Heart right ventricle (tissue), 16 donors: ENCODE data around the gene HK1. TPM values are rescaled to one million over a fixed set of nuclear protein-coding genes. Genes with fewer than 3 reads are reported as not detected.

Source experiments
- ATAC-seq, 8 donors: fragments of 200-7000 bp; cut with Tn5 transposase; one replicate each; pipeline ENCODE4 v1.9.1; 2020; ENCODE audit warnings: mild to moderate bottlenecking in 8 of 8, moderate library complexity in 8 of 8, moderate number of reproducible peaks in 1 of 8
- DNase-seq, 2 donors: peaks; one replicate each; pipeline ENCODE4 v3.0.0-alpha.2; 2020
- H3K27ac ChIP-seq, 10 donors: fragments of 200-600 bp; sonication (generic) in 2 of 10; one replicate each; pipeline versions ENCODE4 v1.5.0 to v1.8.0; 2020 to 2022; ENCODE audit warnings: mild to moderate bottlenecking in 3 of 10
- H3K27me3 ChIP-seq, 7 donors: fragments of 200-600 bp; one replicate each; pipeline ENCODE4 v1.8.0; 2021 to 2022; ENCODE audit warnings: mild to moderate bottlenecking in 2 of 7
- H3K36me3 ChIP-seq, 9 donors: fragments of 200-600 bp; sonication (generic) in 1 of 9; one replicate each; pipeline versions ENCODE4 v1.5.0 to v1.8.0; 2020 to 2022; ENCODE audit warnings: mild to moderate bottlenecking in 2 of 9
- H3K4me1 ChIP-seq, 9 donors: fragments of 200-600 bp; sonication (generic) in 1 of 9; one replicate each; pipeline versions ENCODE4 v1.5.0 to v1.8.0; 2020 to 2022; ENCODE audit warnings: mild to moderate bottlenecking in 4 of 9
- H3K4me3 ChIP-seq, 10 donors: fragments of 200-600 bp; sonication (generic) in 2 of 10; one replicate each; pipeline versions ENCODE4 v1.5.0 to v1.8.0; 2020 to 2022; ENCODE audit warnings: mild to moderate bottlenecking in 7 of 10, moderate library complexity in 2 of 10
- H3K9me3 ChIP-seq, 11 donors: fragments of 200-600 bp in 10 of 11; sonication (generic) in 2 of 11; one replicate each; pipeline versions ENCODE4 v1.5.0 to v1.8.0; 2013 to 2022; ENCODE audit warnings: mild to moderate bottlenecking in 2 of 11, control low read depth in 1 of 11, moderate library complexity in 1 of 11
- WGBS, 2 donors: extraction: QIAGEN DNeasy Blood & Tissue Kit; methylation state at CpG; one replicate each; pipeline ENCODE4 v1.1.7; 2013; ENCODE audit warnings: inconsistent platforms in 1 of 2; 5-methylcytosine and 5-hydroxymethylcytosine counted together
- intact Hi-C, 10 donors: fragments of 100-400 bp; cut with DNase I; formaldehyde crosslinking; loops; one replicate each; pipeline versions ENCODE4 v1.11.1 to v1.14.2; 2022
- polyA plus RNA-seq, 2 donors: library from polyadenylated mRNA; stranded (reverse); fragments of 200-250 nt; gene quantifications; one replicate each; pipeline ENCODE4 v1.2.3, GENCODE V29; 2013
- total RNA-seq, 10 donors: library from RNA; stranded (reverse); fragmentation: NEBNext Ultra II Directional in 3 of 10; extraction: Animal tissue kit (Norgen Biotek cat#: 25700) in 3 of 10; gene quantifications; one replicate each; pipeline versions ENCODE4 v1.2.1 to v1.2.4, GENCODE V29; 2021 to 2023
- TF ChIP-seq, protein P1 (sequence below), 9 donors: fragments of 200-600 bp; sonication (generic) in 2 of 9; IDR thresholded peaks; one replicate each; pipeline versions ENCODE4 v1.5.0 to v1.8.0; 2021 to 2022; ENCODE audit warnings: antibody characterized with exemption in 9 of 9, mild to moderate bottlenecking in 5 of 9, moderate library complexity in 1 of 9
- donor health status: Arrhythmogenic right ventricular cardiomyopathy.
- donor health status: ischemic (EF 13 %, LVEDD 7.1; RV severe dilation, severe dysfunction).
- donor health status: healthy with polysubstance abuse.
- donor health status: DM: no; HTN: yes; CAD: no.
- donor health status: DM: no; HTN: no; CAD: no.
- donor health status: ischemic (EF 25% LVEDD 6.9; RV normal size, moderate dysfunction).
- donor health status: ischemic (EF 25% LVEDD 5.7; RV mildly dilated, moderate dysfunction).
- donor health status: healthy.
- donor health status: DM: yes; HTN: yes; CAD: no.
- donor health status: Ischemic cardiomyopathy.
- donor health status: ischemic (EF 35%, LVEDD 5.7; RV mildly dilated, moderate dysfunction).
- donor health status: nonischemic (EF 11% LVEDD 7.7; RV severe dilation, severe dysfunction).
- donor health status: DM: yes; HTN: yes; CAD: no.
- donor health status: PGD.
- donor health status: ischemic (EF 29% LVEDD 5.4; RV normal size, mild dysfunction).
- donor health status: nonischemic (EF 23%, LVEDD 6.1; RV moderate dilation, normal function).

The HK1 gene
- total and polyA plus RNA-seq, 12 donors: 51.9 to 322 (median 233) TPM

DNA sequence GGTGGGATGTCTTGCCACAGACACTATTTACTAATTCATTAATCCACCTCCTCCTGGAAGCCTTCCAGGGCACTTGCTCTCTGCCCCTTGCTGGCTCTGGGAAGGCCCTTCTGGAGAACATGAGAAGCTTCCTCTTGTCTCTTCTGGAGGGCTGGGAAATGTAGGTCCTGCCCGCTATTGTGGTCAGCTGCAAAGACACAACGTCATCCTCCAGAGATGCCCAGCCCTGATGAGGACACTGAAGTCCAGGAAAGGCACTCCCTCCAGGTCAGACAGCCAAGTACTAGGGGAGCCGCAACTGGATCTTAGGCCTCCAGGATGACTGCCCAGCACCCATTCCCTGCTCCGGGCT lies 148.1 kb downstream of the HK1 start:
- H3K27me3 ChIP-seq: no peaks in the 10 kb centered on the region
- no peak overlapping the region for H3K27ac ChIP-seq
- intact Hi-C loops: loop anchor here in 7 of 10 donors (2.0 to 10.0 kb wide), 5 partner anchors 81 to 216 kb away; partner anchors contain the start of gene FAM241B (in 1 of the 7)
- TF ChIP-seq, protein P1, sequence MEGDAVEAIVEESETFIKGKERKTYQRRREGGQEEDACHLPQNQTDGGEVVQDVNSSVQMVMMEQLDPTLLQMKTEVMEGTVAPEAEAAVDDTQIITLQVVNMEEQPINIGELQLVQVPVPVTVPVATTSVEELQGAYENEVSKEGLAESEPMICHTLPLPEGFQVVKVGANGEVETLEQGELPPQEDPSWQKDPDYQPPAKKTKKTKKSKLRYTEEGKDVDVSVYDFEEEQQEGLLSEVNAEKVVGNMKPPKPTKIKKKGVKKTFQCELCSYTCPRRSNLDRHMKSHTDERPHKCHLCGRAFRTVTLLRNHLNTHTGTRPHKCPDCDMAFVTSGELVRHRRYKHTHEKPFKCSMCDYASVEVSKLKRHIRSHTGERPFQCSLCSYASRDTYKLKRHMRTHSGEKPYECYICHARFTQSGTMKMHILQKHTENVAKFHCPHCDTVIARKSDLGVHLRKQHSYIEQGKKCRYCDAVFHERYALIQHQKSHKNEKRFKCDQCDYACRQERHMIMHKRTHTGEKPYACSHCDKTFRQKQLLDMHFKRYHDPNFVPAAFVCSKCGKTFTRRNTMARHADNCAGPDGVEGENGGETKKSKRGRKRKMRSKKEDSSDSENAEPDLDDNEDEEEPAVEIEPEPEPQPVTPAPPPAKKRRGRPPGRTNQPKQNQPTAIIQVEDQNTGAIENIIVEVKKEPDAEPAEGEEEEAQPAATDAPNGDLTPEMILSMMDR (IDR thresholded peaks at IDR 0.05): no peak
- no peak overlapping the region for H3K4me3 ChIP-seq
- H3K4me1 ChIP-seq: peaks cover 0 to 18% (median 6%) of the 10 kb centered on the region in 9 donors
- ATAC-seq (no peak), DNase-seq (no peak)
- 79 to 88% methylated on average over 4 of the region's 4 CpGs for WGBS, 2 donors
- H3K9me3 ChIP-seq: no peaks in the 10 kb centered on the region
- H3K36me3 ChIP-seq: no peaks in the 10 kb centered on the region

DNA sequence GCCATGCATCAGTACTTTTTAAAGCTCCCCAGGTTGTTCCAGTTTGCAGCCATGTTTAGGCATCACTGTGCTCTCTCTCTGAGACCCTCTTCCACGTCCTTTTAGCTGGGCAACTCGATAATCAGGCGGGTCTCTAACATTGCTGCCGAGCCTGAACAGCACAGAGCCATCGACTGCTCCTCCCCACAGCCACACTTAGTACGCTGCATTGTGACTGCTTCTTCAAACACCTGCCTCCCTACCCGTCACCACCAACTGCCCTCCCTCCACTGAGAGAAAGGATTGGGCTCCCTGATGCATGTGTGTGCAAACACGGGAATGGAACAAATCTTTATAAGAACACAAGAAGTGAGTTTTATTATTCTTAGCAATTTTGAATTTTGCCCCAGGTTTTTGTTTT lies 149.9 kb downstream of the HK1 start:
- 80 to 85% methylated on average over 8 of the region's 8 CpGs for WGBS, 2 donors
- H3K9me3 ChIP-seq: no peaks in the 10 kb centered on the region
- peaks cover 0 to 13% (median 0%) of the 10 kb centered on the region in 9 donors for H3K4me1 ChIP-seq
- intact Hi-C loops: loop anchor here in 8 of 10 donors (2.0 to 10.0 kb wide), 5 partner anchors 79 to 214 kb away; partner anchors contain the start of gene FAM241B (in 1 of the 8)
- DNase-seq (no peak), ATAC-seq (no peak)
- H3K36me3 ChIP-seq: no peaks in the 10 kb centered on the region
- TF ChIP-seq, protein P1 (IDR thresholded peaks at IDR 0.05): no peak
- H3K27me3 ChIP-seq: no peaks in the 10 kb centered on the region
- H3K27ac ChIP-seq: no peak overlapping the region
- H3K4me3 ChIP-seq: no peak overlapping the region

DNA sequence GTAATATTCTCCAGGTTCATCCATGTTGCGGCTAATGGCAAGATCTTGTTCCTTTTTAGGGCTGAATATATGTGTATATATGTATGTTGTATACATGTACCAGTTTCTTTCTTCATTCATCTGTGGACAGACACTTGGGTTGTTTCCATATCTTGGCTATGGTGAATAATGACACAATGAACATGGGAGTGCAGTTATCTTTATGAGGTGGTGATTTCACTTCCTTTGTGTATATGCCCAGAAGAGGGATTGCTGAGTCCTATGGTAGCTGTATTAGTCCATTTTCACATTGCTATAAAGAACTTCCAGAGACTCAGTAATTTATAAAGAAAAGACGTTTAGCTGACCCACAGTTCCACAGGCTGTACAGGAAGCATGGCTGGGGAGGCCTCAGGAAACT lies 155.9 kb downstream of the HK1 start:
- H3K4me1 ChIP-seq: peaks cover 2 to 19% (median 11%) of the 10 kb centered on the region in 9 donors
- no peak overlapping the region for H3K4me3 ChIP-seq
- no peak for DNase-seq
- no peaks in the 10 kb centered on the region for H3K9me3 ChIP-seq
- no peak overlapping the region for H3K27ac ChIP-seq
- intact Hi-C loops: no loop called here
- WGBS, 2 donors: 75 to 88% methylated on average over 2 of the region's 2 CpGs
- H3K27me3 ChIP-seq: no peaks in the 10 kb centered on the region
- no peaks in the 10 kb centered on the region for H3K36me3 ChIP-seq
- TF ChIP-seq, protein P1 (IDR thresholded peaks at IDR 0.05): no peak
- ATAC-seq: no peak

DNA sequence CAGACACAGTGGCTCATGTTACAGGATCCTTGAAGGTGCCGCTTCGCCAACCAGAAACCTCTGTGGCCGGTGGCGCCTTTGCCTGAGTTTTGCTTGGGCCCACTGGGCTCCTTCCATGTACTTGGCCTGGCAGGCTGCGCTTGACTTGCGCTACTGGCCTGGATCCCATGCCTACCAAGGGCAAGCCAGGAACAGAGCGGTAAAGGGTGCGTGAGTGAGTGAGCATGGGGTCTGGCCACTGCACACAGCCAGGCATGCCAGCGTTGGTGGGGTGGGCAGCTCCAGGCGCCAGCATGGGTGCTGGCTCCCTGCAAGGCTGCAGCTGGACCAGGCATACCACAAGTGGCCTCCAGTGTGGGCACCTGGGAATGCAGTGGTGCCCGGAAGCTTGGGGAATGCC lies 156.6 kb downstream of the HK1 start:
- WGBS, 2 donors: 99% methylated on average over 11 of the region's 11 CpGs
- H3K4me3 ChIP-seq: no peak overlapping the region
- H3K9me3 ChIP-seq: no peaks in the 10 kb centered on the region
- intact Hi-C loops: no loop called here
- TF ChIP-seq, protein P1 (IDR thresholded peaks at IDR 0.05): no peak
- H3K36me3 ChIP-seq: no peaks in the 10 kb centered on the region
- peaks cover 6 to 26% (median 17%) of the 10 kb centered on the region in 9 donors for H3K4me1 ChIP-seq
- H3K27ac ChIP-seq: no peak overlapping the region
- H3K27me3 ChIP-seq: no peaks in the 10 kb centered on the region
- DNase-seq (no peak), ATAC-seq (no peak)
